IPS-20b (cell line): Measurements from ENCODE around the gene SNX9.

ENCODE experiments used
- H3K27ac ChIP-seq: one replicate; pipeline ENCODE4 v1.5.1; 2013; ENCODE audit warnings: low read length
- H3K27me3 ChIP-seq: 2 replicates; pipeline ENCODE4 v1.6.1; 2013; ENCODE audit warnings: mild to moderate bottlenecking, low read length, inconsistent platforms; ENCODE audit not compliant: insufficient read depth
- H3K36me3 ChIP-seq: 2 replicates; pipeline ENCODE4 v1.6.1; 2013; ENCODE audit warnings: low read depth, mild to moderate bottlenecking, inconsistent platforms, low read length, moderate library complexity; ENCODE audit not compliant: insufficient read depth
- H3K4me1 ChIP-seq: 2 replicates; pipeline ENCODE4 v1.6.1; 2013; ENCODE audit warnings: mild to moderate bottlenecking, control low read depth, inconsistent platforms, low read length, moderate library complexity; ENCODE audit not compliant: insufficient read depth
- H3K4me3 ChIP-seq: 2 replicates; pipeline ENCODE4 v1.5.1; 2013; ENCODE audit warnings: mild to moderate bottlenecking, low read length, inconsistent platforms
- H3K9ac ChIP-seq: 2 replicates; pipeline ENCODE4 v1.6.1; 2013; ENCODE audit warnings: low read depth, mild to moderate bottlenecking, inconsistent platforms, low read length, moderate library complexity
- H3K9me3 ChIP-seq: 2 replicates; pipeline ENCODE4 v1.6.1; 2013; ENCODE audit warnings: mild to moderate bottlenecking, low read depth, low read length, inconsistent platforms; ENCODE audit not compliant: insufficient read depth

The SNX9 gene

DNA sequence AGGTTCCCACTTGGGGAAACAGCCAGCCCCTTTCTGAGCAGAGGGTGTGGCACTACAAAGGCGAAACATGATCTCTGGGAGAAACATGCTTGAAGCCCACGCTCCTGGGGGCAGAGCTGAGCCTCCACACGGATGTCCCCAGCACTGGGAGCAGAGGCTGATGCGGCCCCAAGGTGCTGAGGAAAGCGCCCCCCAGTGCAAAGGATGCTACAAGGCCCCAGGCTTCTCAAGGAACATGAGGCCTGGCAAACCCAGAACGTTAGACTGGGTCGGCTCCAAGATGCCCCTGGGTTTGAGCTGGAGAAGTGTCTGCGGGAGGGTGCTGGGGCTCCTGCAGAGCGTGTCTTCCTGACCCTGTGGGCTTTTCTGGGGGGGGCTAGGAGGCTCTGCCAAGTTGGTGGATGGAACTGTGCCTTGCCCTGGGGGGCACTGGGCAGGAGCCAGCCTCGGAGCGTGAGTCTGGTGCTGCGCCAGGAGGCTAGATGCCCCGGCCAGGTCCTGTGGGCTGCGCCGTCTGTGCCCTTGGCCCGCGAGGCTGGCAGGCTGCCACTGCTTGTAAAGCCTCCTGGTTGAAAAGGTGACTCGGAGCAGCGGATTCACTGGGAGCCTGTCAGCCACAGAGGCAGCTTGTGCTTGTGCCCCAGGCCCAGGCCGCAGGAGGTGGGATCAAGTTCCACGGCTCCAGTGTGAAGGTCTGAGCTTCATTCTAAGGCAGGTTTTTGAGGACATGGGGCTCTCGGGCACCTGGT lies 166.7 kb downstream of the SNX9 start:
- Histone ChIP-seq H3K36me3 (no peaks in the 10 kb centered on the region), H3K4me1 (peaks cover 16% of the 10 kb centered on the region), H3K4me3 (no peak overlapping the region), H3K9ac (no peak overlapping the region), H3K27ac (no peak overlapping the region), H3K27me3 (no peaks in the 10 kb centered on the region), H3K9me3 (no peaks in the 10 kb centered on the region)

DNA sequence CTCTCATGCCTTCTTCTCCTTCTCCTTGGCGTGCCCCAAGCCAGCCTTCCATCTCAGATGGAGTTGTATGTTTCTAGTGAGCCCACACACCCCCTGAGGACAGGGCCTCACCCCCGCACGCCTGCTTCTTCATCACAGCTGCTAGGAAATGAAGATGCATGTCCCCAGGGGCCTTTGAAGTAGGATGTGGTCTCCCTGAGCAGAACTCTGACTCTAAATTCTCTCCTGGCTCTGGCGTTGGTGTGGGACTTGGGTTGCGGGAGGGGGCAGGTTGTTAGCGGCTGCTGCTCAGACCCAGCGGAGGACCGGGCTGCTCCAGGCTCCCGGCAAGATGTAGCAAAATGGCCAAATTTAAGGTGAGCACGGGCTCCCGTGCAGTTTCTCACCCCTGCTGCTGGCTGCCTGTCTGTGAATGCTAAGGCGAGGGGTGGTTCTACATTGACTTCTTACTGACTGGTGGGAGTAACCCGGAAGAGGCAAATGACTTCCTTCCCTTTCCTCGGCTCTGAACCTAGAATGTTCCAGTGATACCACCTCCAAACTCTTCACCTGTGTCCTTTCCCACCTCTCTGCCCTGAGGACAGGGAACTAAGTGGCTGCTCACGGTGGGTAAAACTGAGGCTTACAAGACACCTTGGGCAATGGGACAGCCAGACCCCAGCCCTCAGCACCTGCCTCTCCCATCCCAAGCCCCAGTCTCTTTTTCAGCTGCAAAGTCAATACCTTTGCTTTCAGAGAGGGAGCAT lies 167.4 kb downstream of the SNX9 start:
- no peak overlapping the region for H3K27ac ChIP-seq
- H3K27me3 ChIP-seq, result no peaks in the 10 kb centered on the region
- no peaks in the 10 kb centered on the region for H3K36me3 ChIP-seq
- no peak overlapping the region for H3K4me3 ChIP-seq
- H3K9me3 ChIP-seq, result no peaks in the 10 kb centered on the region
- no peak overlapping the region for H3K9ac ChIP-seq
- H3K4me1 ChIP-seq, result peaks cover 9% of the 10 kb centered on the region

GRCh38 chr6:157991067-157991432 lies 168.0 kb downstream of the SNX9 start:
- H3K9me3 ChIP-seq, result no peaks in the 10 kb centered on the region
- H3K36me3 ChIP-seq, result no peaks in the 10 kb centered on the region
- no peak overlapping the region for H3K9ac ChIP-seq
- no peaks in the 10 kb centered on the region for H3K27me3 ChIP-seq
- H3K4me3 ChIP-seq, result no peak overlapping the region
- peaks cover 3% of the 10 kb centered on the region; the same call in 1 of the 2 replicates for H3K4me1 ChIP-seq
- H3K27ac ChIP-seq, result no peak overlapping the region

- H3K9ac ChIP-seq, result no peak overlapping the region
- H3K36me3 ChIP-seq, result no peaks in the 10 kb centered on the region
These were observed 170.0 kb downstream of the SNX9 start for GRCh38 chr6:157993076-157993475.

GRCh38 chr6:157994125-157994795 lies 171.2 kb downstream of the SNX9 start:
- Histone ChIP-seq H3K27ac (no peak overlapping the region), H3K4me3 (no peak overlapping the region), H3K9me3 (no peaks in the 10 kb centered on the region), H3K4me1 (peaks cover 12% of the 10 kb centered on the region; the same call in 1 of the 2 replicates), H3K27me3 (no peaks in the 10 kb centered on the region), H3K36me3 (no peaks in the 10 kb centered on the region), H3K9ac (no peak overlapping the region)

More at GRCh38 chr6:157993076-157993475, 170.0 kb downstream of the SNX9 start:
- Histone ChIP-seq H3K27me3 (no peaks in the 10 kb centered on the region), H3K27ac (no peak overlapping the region), H3K4me3 (no peak overlapping the region), H3K4me1 (peaks cover 9% of the 10 kb centered on the region; the same call in 1 of the 2 replicates), H3K9me3 (no peaks in the 10 kb centered on the region)
